Ammon's horn (tissue), 1 donor: ENCODE measurements around the gene KLHL3.
"Not testable (repeated sequence)": the region's sequence is repeated elsewhere in the genome, so short reads cannot be mapped to it uniquely, and the experiment has no call there.

Experiments used
- DNase-seq: peaks from one replicate; pipeline ENCODE4 v3.0.0-alpha.2; 2016; ENCODE audit warnings: low spot score

Gene KLHL3, protein sequence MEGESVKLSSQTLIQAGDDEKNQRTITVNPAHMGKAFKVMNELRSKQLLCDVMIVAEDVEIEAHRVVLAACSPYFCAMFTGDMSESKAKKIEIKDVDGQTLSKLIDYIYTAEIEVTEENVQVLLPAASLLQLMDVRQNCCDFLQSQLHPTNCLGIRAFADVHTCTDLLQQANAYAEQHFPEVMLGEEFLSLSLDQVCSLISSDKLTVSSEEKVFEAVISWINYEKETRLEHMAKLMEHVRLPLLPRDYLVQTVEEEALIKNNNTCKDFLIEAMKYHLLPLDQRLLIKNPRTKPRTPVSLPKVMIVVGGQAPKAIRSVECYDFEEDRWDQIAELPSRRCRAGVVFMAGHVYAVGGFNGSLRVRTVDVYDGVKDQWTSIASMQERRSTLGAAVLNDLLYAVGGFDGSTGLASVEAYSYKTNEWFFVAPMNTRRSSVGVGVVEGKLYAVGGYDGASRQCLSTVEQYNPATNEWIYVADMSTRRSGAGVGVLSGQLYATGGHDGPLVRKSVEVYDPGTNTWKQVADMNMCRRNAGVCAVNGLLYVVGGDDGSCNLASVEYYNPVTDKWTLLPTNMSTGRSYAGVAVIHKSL

DNA sequence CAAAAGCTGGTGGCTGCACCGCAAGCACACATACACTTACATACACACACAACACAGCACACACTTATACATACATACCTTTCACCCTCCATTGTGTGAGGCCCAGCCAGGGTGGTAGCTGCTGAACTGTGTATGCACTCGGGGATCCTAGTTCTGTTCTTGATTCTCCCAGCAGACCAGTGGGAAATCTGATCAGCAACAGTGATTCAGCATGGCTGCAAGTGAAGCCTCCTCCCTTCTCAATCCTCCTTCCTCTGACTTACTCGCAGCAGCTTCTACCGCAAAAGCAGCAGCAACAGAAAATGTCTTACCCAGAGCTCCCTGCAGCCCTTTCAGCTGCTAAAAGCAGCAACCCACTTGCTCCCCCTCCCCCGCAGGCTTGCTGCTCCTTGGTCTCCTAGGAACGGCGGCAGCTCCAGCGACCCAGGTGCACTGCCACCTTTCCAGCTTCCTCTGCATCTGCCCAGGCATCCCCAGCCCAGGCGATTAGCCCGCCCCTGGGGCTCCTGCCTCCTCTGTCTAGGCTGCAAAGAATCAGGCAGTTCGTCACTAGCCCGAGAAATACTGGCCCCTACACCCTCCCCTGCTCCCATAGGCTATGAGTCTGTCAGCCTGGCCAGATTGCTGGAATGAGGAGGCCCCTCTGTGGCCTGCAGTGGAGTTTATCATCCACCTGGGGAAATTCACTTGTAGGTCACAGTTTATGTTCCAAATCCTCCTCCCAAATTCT is at the start of gene KLHL3:
KLHL3 (minus strand) TSS at position 535 of the 730 bp plus-strand sequence; CDS start at position 92, 443 bp downstream.
- peak; percentile 49 for DNase-seq

DNA sequence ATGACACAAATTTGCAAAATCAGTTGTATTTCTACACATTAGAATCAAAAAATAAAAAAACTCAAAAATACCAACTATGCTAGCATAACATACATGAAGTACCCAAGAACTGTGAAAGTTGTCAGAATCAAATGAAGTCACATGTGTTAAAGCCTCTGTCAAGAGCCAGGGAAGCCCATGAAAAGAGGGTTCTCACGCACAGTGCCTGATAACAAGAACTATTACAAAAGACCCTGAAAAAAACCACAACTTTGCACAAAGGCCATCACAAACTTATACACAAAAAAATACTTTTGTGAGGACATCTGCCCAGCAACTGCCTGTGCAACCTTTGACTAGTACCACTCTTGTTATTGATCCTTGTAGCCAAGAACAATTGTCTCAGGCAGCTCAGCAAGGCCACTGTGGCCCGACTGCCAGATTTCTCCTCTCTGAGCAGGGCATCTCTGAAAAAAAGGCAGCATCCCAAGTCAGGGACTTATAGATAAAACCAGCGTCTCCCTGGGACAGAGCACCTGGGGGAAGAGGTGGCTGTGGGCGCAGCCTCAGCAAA is 47.2 kb upstream of the KLHL3 start:
- no peak for DNase-seq

DNA sequence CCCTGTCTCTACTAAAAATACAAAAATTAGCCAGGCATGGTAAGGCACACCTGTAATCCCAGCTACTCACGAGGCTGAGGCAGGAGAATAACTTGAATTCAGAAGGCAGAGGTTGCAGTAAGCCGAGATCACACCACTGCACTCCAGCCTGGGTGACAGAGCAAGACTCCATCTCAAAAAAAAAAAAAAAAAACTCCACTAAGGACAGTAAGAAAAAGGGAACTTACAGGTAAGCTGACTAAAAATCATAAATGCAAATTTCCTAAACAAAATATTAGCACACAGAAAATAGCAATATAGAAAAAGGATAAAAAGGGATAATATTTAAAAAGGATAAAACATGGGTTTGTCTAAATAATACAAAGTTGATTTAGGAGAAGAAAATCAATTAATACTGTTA is 46.2 kb upstream of the KLHL3 start:
- DNase-seq, result no peak

DNA sequence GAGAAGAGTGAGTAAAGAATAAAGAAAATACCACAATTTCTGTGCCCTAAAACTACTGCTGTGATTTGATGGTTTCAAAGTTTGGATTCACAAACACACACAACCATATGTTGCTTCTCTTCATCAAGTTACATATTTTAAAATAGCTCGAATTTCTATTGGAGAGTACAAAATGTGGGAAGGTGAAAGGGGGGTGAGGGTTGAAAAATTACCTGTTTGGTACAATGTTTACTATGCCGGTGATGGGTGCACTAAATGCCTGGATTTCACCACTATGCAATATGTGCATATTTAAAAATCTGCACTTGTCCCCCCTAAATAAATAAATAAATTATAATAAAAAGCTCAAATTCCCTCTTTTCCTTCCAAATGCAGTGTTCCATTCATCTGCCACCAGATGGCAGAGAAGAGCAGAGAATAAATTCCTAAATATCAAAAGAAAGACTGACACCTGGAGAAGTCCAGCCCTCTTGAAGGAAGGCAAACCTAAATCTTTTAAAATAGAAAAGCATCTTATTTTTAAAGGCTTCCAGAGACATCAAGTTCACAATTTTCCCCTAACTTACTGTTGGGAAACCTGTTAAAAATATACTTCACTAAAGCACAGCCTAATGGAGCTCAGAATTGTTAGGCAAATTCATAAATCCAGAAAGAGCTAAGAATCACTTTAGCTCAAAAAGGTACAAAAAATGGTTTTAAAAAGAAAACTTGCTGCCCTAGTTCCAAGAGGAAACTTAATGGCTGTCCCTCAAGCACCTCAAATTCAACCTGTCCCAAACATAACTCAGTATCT is 43.1 kb upstream of the KLHL3 start:
- DNase-seq, result peak; percentile 58

DNA sequence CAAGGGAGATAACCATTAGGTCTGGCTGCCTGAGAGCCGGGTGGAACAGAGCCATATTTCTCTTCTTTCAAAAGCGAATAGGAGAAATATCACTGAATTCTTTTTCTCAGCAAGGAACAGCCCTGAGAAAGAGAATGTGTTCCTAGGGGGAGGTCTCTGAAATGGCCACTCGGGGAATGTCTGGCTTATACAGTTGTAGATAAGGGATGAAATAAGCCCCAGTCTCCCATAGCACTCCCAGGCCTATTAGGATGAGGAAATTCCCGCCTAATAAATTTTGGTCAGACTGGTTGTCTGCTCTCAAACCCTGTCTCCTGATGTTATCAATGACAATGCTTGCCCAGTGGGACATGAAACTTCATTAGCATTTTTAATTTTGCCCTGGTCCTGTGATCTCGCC is 32.0 kb upstream of the KLHL3 start:
- DNase-seq, result not testable (repeated sequence)

DNA sequence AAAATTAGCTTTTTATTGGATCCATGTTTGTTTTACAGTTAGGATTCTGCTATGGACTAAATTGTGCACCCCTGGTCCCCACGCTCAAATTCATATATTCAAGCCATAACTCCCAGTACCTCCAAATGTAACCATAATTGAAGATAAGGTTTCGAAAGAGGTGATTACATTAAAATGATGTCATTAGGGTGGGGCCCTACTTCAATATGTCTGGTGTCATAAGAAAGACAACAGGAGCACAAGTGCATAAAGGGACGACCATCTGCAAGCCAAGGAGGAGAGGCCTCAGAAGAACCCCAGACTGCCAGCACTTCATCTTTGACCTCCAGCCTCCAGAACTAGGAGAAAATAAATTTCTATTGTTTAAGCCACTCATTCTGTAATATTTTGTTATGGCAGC is 25.7 kb upstream of the KLHL3 start:
- DNase-seq, result no peak

DNA sequence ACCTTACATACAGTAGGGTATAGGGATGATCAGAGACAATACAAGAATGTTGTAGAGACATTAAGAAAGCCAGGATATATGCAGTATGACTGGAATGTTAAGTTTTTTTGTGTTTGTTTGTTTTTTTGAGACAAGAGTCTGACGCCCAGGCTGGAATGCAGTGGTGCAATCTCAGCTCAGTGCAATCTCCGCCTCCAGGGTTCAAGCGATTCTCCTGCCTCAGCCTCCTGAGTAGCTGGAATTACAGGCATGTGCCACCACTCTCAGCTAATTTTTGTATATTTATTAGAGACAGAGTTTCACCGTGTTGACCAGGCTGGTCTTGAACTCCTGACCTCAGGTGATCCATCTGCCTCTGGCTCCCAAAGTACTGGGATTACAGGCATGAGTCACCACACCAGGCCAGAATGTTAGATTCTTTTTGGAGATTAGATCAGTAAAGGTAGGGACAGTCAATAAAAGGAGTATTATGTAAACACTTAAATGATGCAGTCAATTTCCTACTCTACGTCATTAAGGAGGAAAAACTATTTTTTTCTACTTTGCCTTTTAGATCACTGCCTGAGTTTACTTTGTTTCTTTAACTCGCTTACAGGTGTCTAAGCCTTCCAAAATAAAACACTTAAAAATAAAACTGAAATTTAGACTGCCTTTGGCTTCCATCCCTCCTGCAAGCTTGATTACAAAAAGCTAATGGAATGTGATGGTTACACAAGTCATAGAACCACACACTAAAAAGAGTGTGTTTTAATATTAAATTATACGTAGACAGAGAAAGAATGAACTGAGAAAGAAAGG is 25.0 kb upstream of the KLHL3 start:
- DNase-seq, result no peak

DNA sequence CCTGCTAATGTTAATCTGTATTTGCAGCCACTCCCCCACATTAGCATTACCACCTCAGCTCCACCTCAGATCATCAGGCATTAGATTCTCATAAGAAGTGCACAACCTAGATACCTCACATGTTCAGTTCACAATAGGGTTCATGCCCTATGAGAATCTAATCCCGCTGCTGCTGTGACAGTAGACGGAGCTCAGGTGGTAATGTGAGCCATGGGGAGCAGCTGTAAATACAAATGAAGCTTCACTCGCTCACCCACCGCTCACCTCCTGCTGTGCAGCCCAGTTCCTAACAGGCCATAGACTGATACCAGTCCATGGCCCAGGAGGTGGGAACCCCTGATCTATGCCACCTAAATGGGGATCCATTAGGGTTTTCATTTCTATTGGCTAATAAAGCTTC is 24.4 kb upstream of the KLHL3 start:
- DNase-seq, result no peak

DNA sequence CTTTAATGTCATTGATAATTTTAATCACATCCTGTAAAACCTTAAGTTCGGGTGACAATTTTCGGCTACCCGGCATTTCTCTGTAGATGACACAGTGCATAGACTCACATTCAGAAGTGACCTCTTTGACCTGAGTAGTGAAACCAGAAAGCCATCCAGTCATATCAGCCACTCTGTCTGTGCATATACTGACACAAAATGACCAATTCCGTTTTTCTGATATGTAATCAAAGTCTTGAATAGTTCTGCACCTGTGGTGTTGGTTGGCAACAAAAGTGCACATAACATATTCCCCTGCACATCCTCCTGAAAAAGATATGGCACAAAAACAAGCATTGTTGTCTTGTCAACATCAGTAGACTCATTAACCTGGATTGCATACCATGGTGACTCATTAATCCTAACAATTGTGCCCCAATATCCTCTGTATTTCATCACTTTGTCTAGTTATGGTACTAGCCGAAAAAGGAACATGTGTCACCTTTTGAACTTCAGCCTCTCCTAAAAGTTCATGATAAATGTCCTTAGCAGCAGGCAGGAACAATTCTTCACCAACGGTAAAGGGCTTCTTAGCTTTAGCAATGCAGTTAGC is 22.9 kb upstream of the KLHL3 start:
- DNase-seq, result no peak

DNA sequence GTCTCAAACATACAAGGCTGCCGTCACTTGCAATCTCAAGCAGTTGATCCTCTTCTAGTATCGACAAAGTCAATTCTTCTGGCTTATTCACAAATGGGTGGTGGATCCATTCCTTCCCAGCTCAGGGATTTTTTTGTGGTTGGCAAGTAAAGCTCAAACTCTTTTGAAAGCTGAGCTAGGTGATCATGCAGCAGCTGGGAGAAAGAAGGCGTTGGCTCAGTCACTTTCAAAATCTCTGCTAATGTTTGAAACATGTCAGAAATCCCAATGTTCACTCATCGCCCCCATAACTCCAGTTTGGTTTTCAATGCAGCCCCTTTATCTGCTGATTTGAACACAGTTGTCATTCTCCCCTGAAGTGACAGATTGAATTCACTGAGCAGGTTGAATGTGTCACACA is 22.2 kb upstream of the KLHL3 start:
- no peak for DNase-seq

DNA sequence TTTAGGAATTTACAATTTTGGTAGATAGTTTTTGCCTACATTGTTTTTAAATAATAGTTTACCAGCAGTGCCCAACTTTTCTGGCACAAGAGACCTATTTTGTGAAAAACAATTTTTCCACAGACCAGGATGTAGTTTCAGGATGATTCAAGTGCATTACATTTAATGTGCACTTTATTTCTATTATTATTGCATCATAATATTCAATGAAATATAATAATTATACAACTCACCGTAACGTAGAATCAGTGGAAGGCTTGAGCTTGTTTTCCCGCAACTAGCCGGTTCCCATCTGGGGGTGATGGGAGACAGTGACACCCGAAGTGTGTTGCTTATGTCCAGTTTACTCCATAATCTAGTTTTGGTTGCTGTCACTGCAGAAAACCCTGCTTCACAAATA is 21.7 kb upstream of the KLHL3 start:
- no peak for DNase-seq

DNA sequence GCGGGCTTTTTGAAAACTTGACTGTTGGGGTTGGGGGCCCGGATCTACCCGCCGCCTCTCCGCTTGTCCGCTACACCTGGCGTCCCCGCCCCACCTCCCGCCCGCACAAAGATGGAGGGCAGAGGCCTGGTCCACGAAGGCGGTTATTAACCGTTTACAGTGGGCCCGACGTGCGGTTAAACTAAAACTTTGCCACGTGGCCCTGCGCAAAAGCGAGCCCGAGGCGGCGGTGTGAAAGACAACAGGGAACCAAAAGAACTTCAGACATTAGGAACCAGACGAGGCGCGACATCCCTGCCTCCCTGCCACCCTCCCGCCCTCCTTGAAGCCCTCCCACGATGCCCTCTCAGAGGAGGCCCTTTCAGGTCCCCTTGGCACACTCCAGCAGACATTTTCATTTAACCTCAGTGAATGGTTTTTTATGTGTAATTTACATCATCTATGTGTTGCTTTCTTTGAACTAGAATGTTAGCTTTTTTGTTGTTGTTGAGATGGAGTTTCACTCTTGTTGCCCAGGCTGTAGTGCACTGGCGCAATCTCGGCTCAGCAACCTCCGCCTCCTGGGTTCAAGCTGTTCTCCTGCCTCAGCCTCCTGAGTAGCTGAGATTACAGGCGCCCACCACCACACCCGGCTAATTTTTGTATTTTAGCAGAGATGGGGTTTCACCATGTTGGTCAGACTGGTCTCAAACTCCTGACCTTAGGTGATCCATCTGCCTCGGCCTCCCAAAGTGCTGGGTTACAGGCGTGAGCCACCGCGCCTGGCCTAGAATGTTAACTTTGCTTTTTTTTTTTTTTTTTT is 19.3 kb upstream of the KLHL3 start:
- DNase-seq, result no peak

DNA sequence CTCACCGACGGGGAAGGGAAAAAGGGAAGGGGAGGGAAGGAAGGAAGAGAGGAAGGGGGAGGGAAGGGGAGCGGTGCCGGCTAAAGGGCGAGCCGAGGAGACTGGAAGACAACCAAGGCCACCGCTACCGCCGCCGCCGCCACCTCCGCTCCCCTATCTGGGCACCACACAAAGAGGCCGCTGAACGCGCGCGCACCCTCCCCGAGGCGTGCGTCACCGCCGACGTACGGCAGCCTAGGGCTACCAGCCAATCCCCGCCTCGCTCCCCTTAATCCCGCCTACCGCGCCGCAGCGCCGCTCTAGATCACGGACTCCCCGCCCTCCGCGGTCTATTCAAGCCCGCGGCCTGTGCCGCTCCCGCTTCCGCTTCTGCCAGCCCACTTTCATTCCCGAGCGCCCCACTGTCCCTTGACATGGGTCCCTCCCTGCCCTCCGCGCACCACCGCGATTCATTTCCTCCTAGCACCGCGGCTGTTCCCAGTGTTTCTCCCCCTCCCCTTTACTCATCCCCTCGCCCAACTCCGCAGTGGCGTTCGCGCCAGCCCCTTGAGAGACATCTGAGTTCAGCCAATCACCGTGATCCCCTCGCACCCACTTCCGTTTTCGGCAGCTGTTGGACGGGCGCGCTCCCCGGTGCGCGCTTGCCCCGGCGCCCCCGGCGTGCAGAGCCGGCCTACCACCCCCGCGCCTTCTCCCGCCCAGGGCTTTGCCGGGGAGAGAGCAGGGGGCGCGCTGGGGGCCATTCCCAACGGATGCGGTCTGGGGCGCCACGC is 18.5 kb upstream of the KLHL3 start, which contains the start of gene HNRNPA0:
HNRNPA0 (minus strand) TSS at position 176 of the 773 bp plus-strand sequence. CDS start 297 bp downstream, outside the sequence.
- peak; percentile 99 for DNase-seq

DNA sequence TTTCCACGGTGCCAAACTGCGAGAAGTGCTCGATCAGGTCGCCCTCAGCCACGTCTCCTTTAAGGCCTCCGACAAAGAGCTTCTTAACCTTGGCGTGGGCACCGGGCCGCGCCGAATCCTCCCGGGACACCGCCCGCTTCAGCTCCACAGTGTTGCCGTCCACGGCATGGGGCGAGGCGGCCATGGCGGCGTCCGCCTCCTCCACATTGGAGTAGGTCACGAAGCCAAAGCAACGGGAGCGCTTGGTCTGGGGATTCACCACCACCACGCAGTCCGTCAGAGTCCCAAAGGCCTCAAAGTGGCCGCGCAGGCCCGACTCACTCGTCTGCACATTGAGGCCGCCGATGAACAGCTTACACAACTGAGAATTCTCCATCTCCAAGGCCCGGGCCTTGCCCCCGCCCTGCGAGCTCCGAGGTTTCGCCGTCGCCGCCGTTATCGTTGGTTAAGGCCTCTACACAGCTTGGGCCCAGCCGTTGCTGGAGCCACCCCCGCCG is 17.9 kb upstream of the KLHL3 start:
- DNase-seq, result peak; percentile 51

DNA sequence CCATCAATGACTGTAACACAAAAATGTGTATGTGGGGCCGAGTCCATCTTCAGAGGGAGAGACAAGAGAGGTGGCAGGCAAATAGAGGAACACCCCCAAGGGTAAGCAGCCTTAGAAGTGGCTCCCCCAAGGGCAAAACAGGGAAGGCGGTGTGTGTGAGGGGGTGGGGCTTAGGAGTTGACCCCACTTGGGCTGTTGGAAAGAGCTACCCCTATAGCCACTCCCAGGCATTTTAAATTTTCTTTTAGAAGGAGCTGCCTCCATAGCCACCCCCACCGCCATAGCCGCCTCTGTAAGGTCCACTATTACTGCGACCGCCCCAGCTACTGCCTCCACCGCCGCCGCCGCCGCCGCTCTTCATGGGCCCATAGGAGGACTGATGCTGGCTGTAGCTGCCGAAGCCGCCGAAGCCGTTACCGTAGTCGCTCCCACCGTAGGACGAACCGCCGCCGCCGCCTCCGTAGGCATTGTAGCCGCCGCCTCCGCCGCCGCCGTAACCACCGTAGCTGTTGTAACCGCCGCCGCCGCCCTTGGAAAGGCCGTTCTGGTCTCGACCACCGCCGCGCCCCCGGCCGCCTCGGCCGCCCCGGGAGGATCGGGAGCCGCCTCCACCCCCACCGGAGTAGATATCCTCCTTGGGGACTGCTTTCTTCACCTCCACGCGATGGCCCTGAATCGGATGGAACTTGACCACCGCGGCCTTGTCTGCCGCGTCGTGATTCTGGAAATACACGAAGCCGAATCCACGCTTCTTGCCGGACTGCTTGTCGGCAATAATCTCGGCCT is 17.2 kb upstream of the KLHL3 start:
- peak; percentile 11 for DNase-seq

DNA sequence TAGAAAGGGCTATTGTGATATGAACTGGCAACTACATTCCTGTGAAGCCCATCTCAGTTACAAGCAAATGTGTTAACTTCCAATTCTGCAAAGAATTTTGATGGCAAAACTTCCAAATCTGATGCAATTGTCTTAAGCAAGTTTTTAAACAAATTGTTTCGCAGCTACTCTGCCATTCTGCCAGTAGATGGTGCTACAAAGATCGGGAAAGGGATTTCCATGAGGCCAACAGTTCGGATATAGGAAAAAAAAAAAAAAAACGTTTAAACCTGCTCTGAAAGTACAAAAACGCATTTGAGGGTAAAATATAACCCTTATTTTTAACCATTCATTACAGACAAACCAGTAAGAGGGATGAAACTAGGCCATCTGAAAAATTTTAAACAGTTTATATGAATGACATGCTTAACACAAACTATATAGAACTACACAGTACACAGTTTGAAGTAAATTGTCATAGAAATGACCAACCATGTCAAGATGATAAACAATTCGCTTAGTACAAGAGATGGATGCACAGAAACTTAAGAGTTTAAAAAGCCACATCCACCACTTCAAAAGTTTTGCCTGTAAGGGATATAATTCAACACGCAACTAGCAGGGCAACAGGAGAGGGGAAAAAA is 16.1 kb upstream of the KLHL3 start:
- DNase-seq, result peak; percentile 74

DNA sequence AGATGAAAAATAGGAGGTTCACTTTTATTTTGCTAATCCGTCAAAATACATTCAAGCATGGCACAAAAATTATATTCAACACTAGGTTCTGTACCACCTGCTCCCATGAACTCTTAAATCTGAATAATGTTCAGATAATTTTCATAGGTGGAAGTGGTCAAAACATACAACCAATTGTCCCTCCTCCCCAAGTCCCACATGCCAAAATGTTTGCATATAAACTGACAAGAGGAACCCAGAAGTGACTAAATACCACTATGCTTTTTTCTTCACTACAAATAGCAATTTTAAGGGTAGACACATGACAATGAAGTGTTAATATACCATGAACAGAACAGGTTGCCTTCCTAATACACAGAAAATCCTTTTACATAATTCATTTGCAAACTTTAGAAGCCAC is 14.5 kb upstream of the KLHL3 start:
- no peak for DNase-seq
